Measurements from ENCODE around the gene CACNA1G. TPM values are rescaled to one million over a fixed set of nuclear protein-coding genes. Genes with fewer than 3 reads are reported as not detected.

The CACNA1G gene
- total RNA-seq, 2 donors from 2014 or later = 0.84 to 1.1 TPM

DNA sequence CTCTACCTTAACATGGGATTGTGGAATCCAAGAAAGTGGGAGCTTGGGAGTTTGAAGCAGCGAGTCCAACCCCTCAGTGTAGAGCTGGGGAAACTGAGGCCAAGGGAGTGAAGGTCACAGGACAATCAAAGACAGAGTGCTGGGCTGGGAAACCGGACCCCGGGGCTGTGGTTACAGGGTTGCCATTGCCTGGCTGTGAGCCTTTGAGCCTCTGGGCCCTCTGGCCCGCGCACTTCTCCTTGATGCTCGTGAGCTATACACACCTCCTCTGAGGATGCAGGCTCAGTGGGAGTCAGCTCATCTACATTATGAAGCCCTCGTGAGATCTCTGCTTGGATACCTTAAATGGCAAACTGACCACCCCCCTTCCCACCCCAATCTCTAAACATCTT, 76.3 kb downstream of the CACNA1G start:
- no peak overlapping the region for H3K4me3 Mint-ChIP-seq
- Histone ChIP-seq H3K9me3 (ENCODE audit: control insufficient read depth, low read length) (no peaks in the 10 kb centered on the region), H3K4me1 (ENCODE audit: control insufficient read depth, insufficient read depth, low read length) (no peaks in the 10 kb centered on the region), H3K4me3 (ENCODE audit: low read length) (no peak overlapping the region), H3K36me3 (ENCODE audit: control insufficient read depth, insufficient read depth, low read length) (no peaks in the 10 kb centered on the region), H3K27ac (ENCODE audit: low read depth, low read length) (no peak overlapping the region), H3K27me3 (ENCODE audit: control insufficient read depth, insufficient read depth, low read length, poor library complexity, severe bottlenecking) (peaks cover 67% of the 10 kb centered on the region), H3K9ac (ENCODE audit: extremely low read depth, low read length, poor library complexity, severe bottlenecking) (no peak overlapping the region)
- no peak overlapping the region for H3K27ac Mint-ChIP-seq
- WGBS, 2 experiments (ENCODE audit: insufficient coverage in 1 of 2, insufficient read length in 1 of 2) = 75 to 83% methylated on average over 7 of the region's 7 CpGs
- H3K36me3 Mint-ChIP-seq (ENCODE audit: low read depth) = no peaks in the 10 kb centered on the region
- H3K9me3 Mint-ChIP-seq = no peaks in the 10 kb centered on the region
- H3K4me1 Mint-ChIP-seq = peaks cover 6% of the 10 kb centered on the region
- peaks cover 53% of the 10 kb centered on the region for H3K27me3 Mint-ChIP-seq (ENCODE audit: insufficient read depth)
- DNase-seq = no peak
- no peak for TF ChIP-seq CTCF (conservative IDR thresholded peaks at IDR 0.05)

DNA sequence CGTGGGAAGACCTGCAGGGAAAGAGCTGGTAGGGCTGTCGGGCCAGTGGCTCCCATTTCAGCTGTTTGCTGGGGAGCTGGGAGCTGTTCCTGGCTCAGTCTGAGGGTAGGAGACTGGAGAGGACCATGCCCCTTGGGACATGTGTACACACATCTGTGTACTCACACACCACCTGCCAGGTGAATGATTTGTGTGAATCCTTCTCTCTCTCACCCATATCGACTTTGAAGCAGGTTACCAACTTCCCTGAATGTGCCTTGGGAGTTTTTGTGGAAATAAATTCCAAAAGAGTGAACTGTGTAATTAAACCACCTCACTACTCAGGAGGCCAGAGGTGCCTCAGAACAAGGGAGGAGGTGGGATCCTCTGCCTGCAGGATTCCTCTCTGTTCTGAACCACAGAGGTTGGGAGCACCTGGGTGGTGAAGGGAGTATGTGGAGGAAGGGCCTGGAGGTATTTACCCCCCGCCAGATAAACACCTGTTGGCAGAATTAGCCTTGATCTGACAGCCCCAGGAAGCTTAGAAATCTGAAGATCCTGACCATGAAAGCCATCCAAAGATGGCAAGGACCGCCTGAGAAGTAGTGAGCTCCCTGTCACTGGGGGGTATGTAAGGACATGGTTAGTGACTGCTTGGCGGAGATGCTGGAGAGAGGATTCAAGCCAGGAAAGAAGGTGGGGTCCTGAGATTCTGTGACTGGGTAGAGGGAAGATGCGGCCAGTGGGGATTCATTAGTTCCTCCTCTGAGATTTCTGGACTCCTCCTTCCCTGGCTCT, 77.5 kb downstream of the CACNA1G start:
- H3K36me3 Mint-ChIP-seq (ENCODE audit: low read depth) = no peaks in the 10 kb centered on the region
- Histone ChIP-seq H3K27ac (ENCODE audit: low read depth, low read length) (no peak overlapping the region), H3K4me1 (ENCODE audit: control insufficient read depth, insufficient read depth, low read length) (no peaks in the 10 kb centered on the region), H3K36me3 (ENCODE audit: control insufficient read depth, insufficient read depth, low read length) (no peaks in the 10 kb centered on the region), H3K9me3 (ENCODE audit: control insufficient read depth, low read length) (no peaks in the 10 kb centered on the region), H3K4me3 (ENCODE audit: low read length) (no peak overlapping the region), H3K27me3 (ENCODE audit: control insufficient read depth, insufficient read depth, low read length, poor library complexity, severe bottlenecking) (peaks cover 55% of the 10 kb centered on the region), H3K9ac (ENCODE audit: extremely low read depth, low read length, poor library complexity, severe bottlenecking) (no peak overlapping the region)
- H3K4me3 Mint-ChIP-seq = no peak overlapping the region
- H3K9me3 Mint-ChIP-seq = no peaks in the 10 kb centered on the region
- no peak overlapping the region for H3K27ac Mint-ChIP-seq
- 80 to 100% methylated on average over 2 to 6 of the region's 7 CpGs for WGBS, 2 experiments (ENCODE audit: insufficient coverage in 1 of 2, insufficient read length in 1 of 2)
- TF ChIP-seq CTCF (conservative IDR thresholded peaks at IDR 0.05) = no peak
- no peak for DNase-seq
- H3K4me1 Mint-ChIP-seq = peaks cover 6% of the 10 kb centered on the region
- peaks cover 41% of the 10 kb centered on the region for H3K27me3 Mint-ChIP-seq (ENCODE audit: insufficient read depth)

GRCh38 chr17:50638606-50638965, 78.1 kb downstream of the CACNA1G start:
- no peak overlapping the region for H3K4me3 Mint-ChIP-seq
- TF ChIP-seq CTCF (conservative IDR thresholded peaks at IDR 0.05) = no peak
- no peak overlapping the region for H3K27ac Mint-ChIP-seq
- H3K4me1 ChIP-seq (ENCODE audit: control insufficient read depth, insufficient read depth, low read length) = no peaks in the 10 kb centered on the region
- H3K9me3 Mint-ChIP-seq = no peaks in the 10 kb centered on the region
- no peak for DNase-seq
- H3K9me3 ChIP-seq (ENCODE audit: control insufficient read depth, low read length) = no peaks in the 10 kb centered on the region
- H3K36me3 Mint-ChIP-seq (ENCODE audit: low read depth) = no peaks in the 10 kb centered on the region
- H3K4me3 ChIP-seq (ENCODE audit: low read length) = no peak overlapping the region
- peaks cover 49% of the 10 kb centered on the region for H3K27me3 ChIP-seq (ENCODE audit: control insufficient read depth, insufficient read depth, low read length, poor library complexity, severe bottlenecking)
- H3K27ac ChIP-seq (ENCODE audit: low read depth, low read length) = no peak overlapping the region
- no peaks in the 10 kb centered on the region for H3K36me3 ChIP-seq (ENCODE audit: control insufficient read depth, insufficient read depth, low read length)
- WGBS, 2 experiments (ENCODE audit: insufficient coverage in 1 of 2, insufficient read length in 1 of 2) = 83 to 93% methylated on average over 2 of the region's 2 CpGs
- peaks cover 35% of the 10 kb centered on the region for H3K27me3 Mint-ChIP-seq (ENCODE audit: insufficient read depth)
- H3K9ac ChIP-seq (ENCODE audit: extremely low read depth, low read length, poor library complexity, severe bottlenecking) = no peak overlapping the region
- H3K4me1 Mint-ChIP-seq = peaks cover 6% of the 10 kb centered on the region

Measured in endodermal cell (in vitro differentiated cells).